Sigmoid colon (tissue), 4 donors: ENCODE measurements around the gene C2CD5.

Experiments
- CTCF ChIP-seq, 4 experiments: fragments of 450-650 bp in 3 of 4; fragments of 200-600 bp in 1 of 4; IDR thresholded peaks; one replicate each; pipeline ENCODE4 v1.5.1; 2016 to 2019; ENCODE audit warnings: antibody characterized with exemption in 4 of 4, mild to moderate bottlenecking in 3 of 4, moderate library complexity in 2 of 4
- POLR2A ChIP-seq, 2 donors: fragments of 450-650 bp; IDR thresholded peaks; one replicate each; pipeline ENCODE4 v1.6.1; 2016; ENCODE audit warnings: antibody characterized with exemption in 2 of 2, mild to moderate bottlenecking in 2 of 2, moderate library complexity in 2 of 2
- POLR2AphosphoS5 ChIP-seq, 4 donors: sonication (generic); formaldehyde crosslinking; IDR thresholded peaks; one replicate each; pipeline ENCODE4 v1.6.1; 2017; ENCODE audit warnings: antibody characterized with exemption in 4 of 4

- TF ChIP-seq CTCF (IDR thresholded peaks at IDR 0.05), result no peak
- no peak for TF ChIP-seq POLR2A (IDR thresholded peaks at IDR 0.05)
- TF ChIP-seq POLR2AphosphoS5 (IDR thresholded peaks at IDR 0.05), result no peak
Observed at GRCh38 chr12:22533155-22533554, 11.2 kb downstream of the C2CD5 start.
